ENCODE results near the gene SMARCAD1. TPM values are rescaled to one million over a fixed set of nuclear protein-coding genes. Genes with fewer than 3 reads are reported as not detected.
"Not testable (repeated sequence)": the region's sequence is repeated elsewhere in the genome, so short reads cannot be mapped to it uniquely, and the experiment has no call there.

SMARCAD1 gene
- total RNA-seq, 2 experiments from 2014 or later = 28.5 to 28.6 TPM

- no peak for ATAC-seq
- no peak for TF ChIP-seq CTCF (IDR thresholded peaks at IDR 0.05)
- POLR2A ChIA-PET = no interaction called here
Observed at GRCh38 chr4:94278781-94279180, 71.1 kb downstream of the SMARCAD1 start.

GRCh38 chr4:94284889-94285288, 77.2 kb downstream of the SMARCAD1 start:
- DNase-seq (no peak), ATAC-seq (no peak)
- H3K4me1 Mint-ChIP-seq (ENCODE audit: low read depth) = no peaks in the 10 kb centered on the region
- TF ChIP-seq CTCF (IDR thresholded peaks at IDR 0.05) = no peak
- H3K4me3 Mint-ChIP-seq = no peak overlapping the region
- no peak overlapping the region for H3K27ac Mint-ChIP-seq
- H3K36me3 Mint-ChIP-seq (ENCODE audit: low read depth) = peaks cover 38% of the 10 kb centered on the region
- CTCF ChIA-PET = no interaction called here
- H3K27me3 Mint-ChIP-seq = no peaks in the 10 kb centered on the region
- no peaks in the 10 kb centered on the region for H3K9me3 Mint-ChIP-seq
- intact Hi-C loops (cut with micrococcal nuclease) = no loop called here
- POLR2A ChIA-PET = no interaction called here

More at GRCh38 chr4:94278781-94279180, 71.1 kb downstream of the SMARCAD1 start:
- Mint-ChIP-seq H3K36me3 (ENCODE audit: low read depth) (peaks cover 42% of the 10 kb centered on the region), H3K27me3 (no peaks in the 10 kb centered on the region), H3K4me3 (no peak overlapping the region), H3K9me3 (no peaks in the 10 kb centered on the region), H3K4me1 (ENCODE audit: low read depth) (no peaks in the 10 kb centered on the region), H3K27ac (no peak overlapping the region)
- no peak for DNase-seq
- intact Hi-C loops (cut with micrococcal nuclease) = no loop called here
- CTCF ChIA-PET = interaction anchor here (0.6 kb wide), 1 partner anchor 17 kb away, joined by 3 read pairs; no protein-coding TSS in a partner anchor

GRCh38 chr4:94285666-94286065, 78.0 kb downstream of the SMARCAD1 start:
- Mint-ChIP-seq H3K4me3 (no peak overlapping the region), H3K9me3 (no peaks in the 10 kb centered on the region), H3K4me1 (ENCODE audit: low read depth) (no peaks in the 10 kb centered on the region), H3K36me3 (ENCODE audit: low read depth) (peaks cover 43% of the 10 kb centered on the region), H3K27me3 (no peaks in the 10 kb centered on the region), H3K27ac (no peak overlapping the region)
- ChIA-PET CTCF (no interaction called here), POLR2A (no interaction called here)
- intact Hi-C loops (cut with micrococcal nuclease) = no loop called here
- ATAC-seq (no peak), DNase-seq (no peak)
- no peak for TF ChIP-seq CTCF (IDR thresholded peaks at IDR 0.05)

GRCh38 chr4:94290245-94290644, 82.6 kb downstream of the SMARCAD1 start:
- no peak for TF ChIP-seq CTCF (IDR thresholded peaks at IDR 0.05)
- H3K4me1 Mint-ChIP-seq (ENCODE audit: low read depth) = no peaks in the 10 kb centered on the region
- no peak overlapping the region for H3K27ac Mint-ChIP-seq
- no peak for ATAC-seq
- H3K36me3 Mint-ChIP-seq (ENCODE audit: low read depth) = peaks cover 33% of the 10 kb centered on the region
- DNase-seq = no peak
- POLR2A ChIA-PET = no interaction called here
- no peaks in the 10 kb centered on the region for H3K27me3 Mint-ChIP-seq
- no peaks in the 10 kb centered on the region for H3K9me3 Mint-ChIP-seq
- CTCF ChIA-PET = no interaction called here
- intact Hi-C loops (cut with micrococcal nuclease) = no loop called here
- no peak overlapping the region for H3K4me3 Mint-ChIP-seq

- ATAC-seq; CTCF ChIA-PET; H3K9me3 Mint-ChIP-seq; DNase-seq; H3K27me3 Mint-ChIP-seq; H3K4me1 Mint-ChIP-seq (ENCODE audit: low read depth); H3K4me3 Mint-ChIP-seq; intact Hi-C loops (cut with micrococcal nuclease); POLR2A ChIA-PET; H3K27ac Mint-ChIP-seq: not testable (repeated sequence)
- peaks cover 19% of the 10 kb centered on the region for H3K36me3 Mint-ChIP-seq (ENCODE audit: low read depth)
Observed at GRCh38 chr4:94293981-94294380, 86.3 kb downstream of the SMARCAD1 start.

GRCh38 chr4:94295473-94295872, 87.8 kb downstream of the SMARCAD1 start:
- H3K36me3 Mint-ChIP-seq (ENCODE audit: low read depth) = peaks cover 14% of the 10 kb centered on the region
- CTCF ChIA-PET; ATAC-seq; H3K27ac Mint-ChIP-seq; H3K4me3 Mint-ChIP-seq; POLR2A ChIA-PET; H3K9me3 Mint-ChIP-seq; H3K27me3 Mint-ChIP-seq; DNase-seq; H3K4me1 Mint-ChIP-seq (ENCODE audit: low read depth); intact Hi-C loops (cut with micrococcal nuclease): not testable (repeated sequence)
